ENCODE data around the gene TTLL6.

TTLL6 gene

GRCh38 chr17:48759288-48759687 lies 57.7 kb downstream of the TTLL6 start:
- DNase-seq (ENCODE audit: low read depth in 2 of 2) = no peak

- DNase-seq (ENCODE audit: low read depth in 2 of 2) = no peak
Measured at GRCh38 chr17:48757524-48757961, 59.5 kb downstream of the TTLL6 start.

DNA sequence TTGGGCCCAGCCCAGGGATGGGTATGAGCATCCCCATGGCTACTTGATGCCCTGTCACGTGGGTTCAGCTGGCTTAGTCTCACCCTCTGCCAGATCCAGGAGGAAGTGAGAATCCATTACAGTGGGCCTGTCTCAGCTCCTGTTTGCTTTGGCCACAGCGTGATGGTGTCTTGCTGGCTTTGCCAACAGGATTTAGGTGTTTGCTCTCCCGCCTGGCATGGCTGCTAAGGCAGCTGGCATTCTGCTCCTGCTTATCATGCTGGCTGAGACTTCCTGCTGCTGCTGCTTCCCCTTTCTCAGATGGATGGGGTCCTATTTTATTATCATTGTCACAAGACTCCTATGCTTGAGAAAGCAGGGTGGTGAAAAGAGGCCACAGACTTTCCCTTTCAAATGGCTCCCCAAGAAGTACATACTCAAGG lies 60.2 kb downstream of the TTLL6 start:
- no peak for DNase-seq (ENCODE audit: low read depth in 2 of 2)

DNA sequence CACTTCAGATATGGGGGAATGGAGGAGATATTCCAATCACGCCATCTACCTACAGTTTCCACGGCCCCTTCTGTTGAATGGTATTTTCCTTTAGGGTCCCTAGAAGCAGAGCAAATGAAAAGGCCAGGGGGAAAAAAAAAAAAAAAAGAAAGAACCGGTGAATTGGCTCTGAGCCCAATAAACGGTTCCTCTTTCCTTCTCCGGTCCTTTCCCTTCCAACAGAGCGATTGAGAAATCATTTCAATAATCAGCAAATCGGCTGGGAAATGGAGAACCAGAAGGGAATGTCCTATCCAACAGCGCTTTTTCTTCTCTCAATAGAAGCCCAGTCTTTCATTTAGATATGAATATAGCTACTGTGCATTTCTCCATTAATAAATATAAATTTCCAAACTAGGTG lies 61.7 kb downstream of the TTLL6 start:
- DNase-seq (ENCODE audit: low read depth in 2 of 2) = no peak

DNA sequence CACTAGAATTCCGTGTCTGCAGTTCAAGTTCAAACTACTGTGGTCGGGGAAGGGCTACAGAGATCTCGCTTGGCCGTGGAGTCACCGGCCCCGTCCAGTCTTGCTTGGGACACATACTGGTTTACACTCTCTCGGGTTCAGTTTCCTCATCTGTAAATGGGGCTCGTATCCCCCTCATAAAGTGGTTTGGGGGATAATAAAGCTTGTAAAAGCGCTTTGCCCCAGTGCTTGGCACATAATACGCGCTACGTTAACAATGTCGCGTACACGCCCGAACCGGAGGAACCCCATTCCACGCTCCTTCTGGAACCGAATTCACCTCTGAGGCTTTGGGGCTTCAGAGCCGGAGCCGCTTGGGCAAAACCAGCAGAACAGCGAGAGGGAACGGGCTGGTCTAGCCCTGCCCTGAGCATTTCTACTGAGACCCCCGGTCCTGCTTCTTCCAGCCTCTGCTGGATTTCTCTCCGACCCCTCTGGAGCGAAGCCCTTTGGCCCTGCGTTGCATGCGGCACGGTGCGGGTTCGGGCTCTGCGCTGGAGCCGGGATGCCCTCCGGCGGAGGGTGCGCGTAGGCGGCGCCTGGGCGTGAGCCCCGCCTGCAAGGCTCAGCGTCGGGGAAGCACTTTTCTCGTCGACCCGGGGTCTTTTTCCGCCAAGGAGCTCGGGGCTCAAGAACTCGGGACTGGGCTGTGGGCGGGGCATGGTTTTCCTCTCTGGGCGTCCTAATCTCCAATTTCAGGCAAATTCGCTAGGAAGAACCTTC lies 62.3 kb downstream of the TTLL6 start:
- DNase-seq (ENCODE audit: low read depth in 2 of 2) = no peak

GRCh38 chr17:48753794-48754499 lies 63.1 kb downstream of the TTLL6 start:
- no peak for DNase-seq (ENCODE audit: low read depth in 2 of 2)

DNA sequence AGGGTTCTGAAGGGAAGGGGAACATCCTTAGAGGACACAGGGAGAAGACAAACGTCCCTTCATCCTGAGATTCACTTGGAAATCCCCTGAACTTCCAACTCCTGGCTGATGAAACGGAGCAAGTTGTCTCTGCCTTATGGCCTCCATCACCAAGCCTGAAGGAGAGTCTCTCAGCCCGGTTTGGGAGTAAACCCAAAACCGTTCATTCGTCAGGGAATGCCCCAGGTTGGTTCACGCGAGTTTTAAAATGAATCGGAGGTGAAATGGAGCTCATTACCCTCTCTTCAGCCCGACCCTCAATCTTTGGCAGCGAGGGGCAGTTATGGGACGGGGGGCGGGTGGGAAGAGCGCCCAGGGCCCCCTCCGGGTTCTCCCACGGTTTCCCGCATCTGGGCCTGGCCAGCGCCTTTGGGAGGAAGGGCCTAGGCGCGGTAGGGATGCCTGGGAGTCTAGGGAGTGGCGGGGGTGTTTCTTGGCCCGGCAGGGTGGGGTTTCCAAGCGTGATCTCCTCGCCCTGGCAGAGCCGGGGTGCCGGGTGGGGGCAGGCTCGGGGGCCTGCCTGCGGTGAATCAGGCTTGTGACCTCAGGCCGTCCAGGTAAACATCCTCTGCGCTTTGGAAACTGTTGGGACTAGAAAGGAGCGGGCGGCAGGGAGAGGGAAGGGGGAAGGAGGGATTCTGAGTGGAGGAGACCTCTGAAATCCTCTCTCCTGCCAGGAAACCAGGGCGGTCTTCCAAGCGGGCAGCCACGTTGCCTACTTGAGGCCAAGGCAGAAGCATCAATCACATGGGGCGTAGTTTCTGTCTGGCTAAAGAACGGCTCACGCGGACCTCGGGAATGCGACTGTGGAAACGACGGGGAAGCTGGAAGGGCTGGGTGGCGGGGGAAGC lies 64.4 kb downstream of the TTLL6 start:
- DNase-seq (ENCODE audit: low read depth in 2 of 2) = no peak

GRCh38 chr17:48751733-48752398 lies 65.2 kb downstream of the TTLL6 start:
- no peak for DNase-seq (ENCODE audit: low read depth in 2 of 2)

DNA sequence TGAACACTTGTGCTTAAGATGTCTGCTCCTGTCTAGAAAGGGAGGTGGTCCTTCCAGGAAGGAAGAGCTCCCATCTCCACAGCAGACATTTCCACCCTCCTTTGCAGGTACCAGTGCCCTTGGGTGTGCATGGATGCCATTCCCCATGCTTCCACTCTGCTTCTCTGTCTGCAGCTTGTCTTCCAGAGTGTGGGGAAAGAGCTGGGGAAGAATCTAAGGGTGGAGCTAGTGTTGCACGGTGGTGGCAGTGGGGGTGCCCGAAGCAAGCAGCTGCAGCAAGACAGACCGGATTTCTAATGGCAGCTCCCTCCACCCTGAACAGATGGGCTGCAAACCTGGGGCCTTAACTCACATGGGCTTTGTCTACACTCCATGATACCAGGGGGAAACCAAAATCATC lies 65.9 kb downstream of the TTLL6 start:
- DNase-seq (ENCODE audit: low read depth in 2 of 2) = no peak

- DNase-seq (ENCODE audit: low read depth in 2 of 2) = no peak
Measured at GRCh38 chr17:48749621-48750553, 67.1 kb downstream of the TTLL6 start.

DNA sequence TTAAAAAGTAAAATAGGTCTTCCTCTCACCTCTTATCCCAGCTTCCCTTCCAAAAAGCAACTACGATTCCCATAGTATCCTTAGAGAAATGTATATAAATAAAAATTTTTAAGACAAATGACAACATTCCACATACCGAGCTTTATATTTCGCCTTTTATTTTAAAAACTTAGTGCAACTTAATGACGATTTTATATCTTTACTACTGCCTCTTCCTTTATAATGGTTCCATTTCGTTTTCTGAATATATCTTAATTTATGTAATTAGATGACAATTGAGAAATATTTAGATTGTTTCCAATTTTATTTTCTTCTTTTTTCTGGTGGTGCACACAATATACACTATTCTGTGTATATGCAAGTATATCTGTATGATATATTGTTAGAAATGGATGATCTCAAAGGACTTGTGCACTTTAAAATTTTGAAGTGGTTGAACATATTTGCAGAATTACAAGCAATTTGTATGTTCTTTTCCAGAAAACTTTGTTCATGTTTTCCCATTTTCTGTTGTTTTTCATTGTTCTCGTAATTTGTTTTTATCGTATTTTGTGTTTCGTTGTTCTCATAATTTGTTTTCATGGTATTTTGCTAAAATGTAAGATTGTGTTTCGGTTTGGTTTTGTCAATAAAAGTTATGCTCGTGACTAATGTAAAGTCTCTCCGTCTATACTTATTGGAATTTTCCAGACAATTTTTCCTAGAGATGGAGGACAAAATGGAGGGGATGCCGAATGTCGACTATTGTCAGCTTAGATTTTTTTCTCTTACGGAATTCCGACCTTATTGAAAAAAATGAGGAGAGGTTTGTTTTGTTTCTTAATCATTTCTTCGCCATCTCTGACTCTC lies 68.1 kb downstream of the TTLL6 start:
- no peak for DNase-seq (ENCODE audit: low read depth in 2 of 2)

- no peak for DNase-seq (ENCODE audit: low read depth in 2 of 2)
Measured at GRCh38 chr17:48747445-48748363, 69.3 kb downstream of the TTLL6 start.

DNA sequence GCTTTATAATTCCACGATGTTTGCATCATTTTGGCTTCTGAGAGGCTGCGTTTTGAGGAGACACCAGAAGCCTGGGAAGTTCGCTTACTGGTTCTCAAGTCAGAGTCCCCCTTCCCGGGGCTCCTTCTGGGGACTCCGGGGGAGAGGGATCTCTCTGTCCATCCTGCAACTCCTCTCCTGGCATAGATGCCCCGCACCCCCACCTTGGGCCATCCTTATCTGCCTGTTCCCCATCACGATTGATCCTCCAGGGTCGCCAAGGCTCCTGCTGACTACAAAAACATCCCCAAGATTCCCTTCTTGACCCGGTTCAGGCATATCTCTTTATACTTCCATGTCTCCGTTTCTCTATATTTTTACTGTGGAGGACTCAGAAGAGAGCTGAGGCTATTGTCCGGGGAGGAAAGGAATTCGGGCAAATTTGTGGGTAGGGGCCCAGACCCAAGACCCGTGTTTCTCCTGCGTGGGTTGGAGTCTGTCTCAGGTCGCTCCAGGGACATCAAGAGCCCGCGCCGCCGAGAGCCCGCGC lies 70.0 kb downstream of the TTLL6 start:
- no peak for DNase-seq (ENCODE audit: low read depth in 2 of 2)

- no peak for DNase-seq (ENCODE audit: low read depth in 2 of 2)
Measured at GRCh38 chr17:48745381-48746275, 71.4 kb downstream of the TTLL6 start.

DNA sequence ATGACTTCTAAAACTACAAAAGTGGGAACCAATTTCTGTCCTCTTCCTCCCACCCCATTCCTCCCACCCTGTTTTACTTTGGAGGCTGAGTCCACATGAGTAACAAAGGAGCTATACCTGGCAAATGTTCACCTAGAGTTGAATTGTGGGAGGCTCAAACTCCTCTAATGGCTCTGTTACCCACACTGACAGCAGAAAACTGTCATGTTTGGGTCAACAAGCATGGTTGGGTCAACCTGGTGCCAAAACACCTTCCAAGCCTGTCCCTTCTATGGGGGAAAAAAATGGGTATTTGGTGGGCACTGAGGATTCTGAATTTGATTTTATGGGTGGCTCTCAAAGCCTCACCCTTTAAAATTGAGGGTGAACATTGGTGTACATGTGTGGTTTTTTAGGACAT lies 76.5 kb downstream of the TTLL6 start:
- no peak for DNase-seq (ENCODE audit: low read depth in 2 of 2)

DNA sequence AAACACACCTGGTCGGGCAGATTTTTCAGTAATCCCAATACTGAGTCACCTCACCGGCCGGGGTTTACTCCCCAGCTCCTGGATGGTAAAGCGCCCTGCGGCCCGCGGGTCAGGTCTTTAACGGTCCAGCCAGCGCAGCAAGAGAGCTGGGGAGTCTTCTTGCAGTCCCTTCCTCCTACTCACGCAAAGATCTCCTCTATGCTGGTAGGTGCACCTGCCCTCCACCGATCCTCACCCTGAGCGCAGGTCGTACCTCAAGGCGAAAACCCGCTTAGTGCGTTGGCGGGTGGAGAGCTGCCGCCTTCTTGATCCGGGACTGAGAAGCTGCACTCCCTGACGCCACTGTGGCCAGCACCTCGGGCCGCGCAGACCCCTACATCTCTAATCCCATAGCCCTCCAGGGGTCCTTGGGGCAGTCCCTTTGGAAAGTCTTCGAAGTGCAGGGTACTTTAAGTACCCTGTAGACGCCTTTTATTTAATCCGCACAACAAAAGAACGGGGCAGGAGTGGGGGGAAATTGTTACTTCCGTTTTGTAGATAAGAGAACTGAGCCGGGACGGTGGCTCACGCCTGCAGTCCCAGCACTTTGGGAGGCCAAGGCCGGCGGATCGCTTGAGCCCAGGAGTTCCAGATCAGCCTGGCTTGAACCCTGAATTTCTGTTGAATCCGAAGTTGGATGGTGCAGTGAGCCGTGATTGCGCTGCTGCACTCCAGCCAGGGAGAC lies 78.1 kb downstream of the TTLL6 start:
- DNase-seq (ENCODE audit: low read depth in 2 of 2) = no peak

DNA sequence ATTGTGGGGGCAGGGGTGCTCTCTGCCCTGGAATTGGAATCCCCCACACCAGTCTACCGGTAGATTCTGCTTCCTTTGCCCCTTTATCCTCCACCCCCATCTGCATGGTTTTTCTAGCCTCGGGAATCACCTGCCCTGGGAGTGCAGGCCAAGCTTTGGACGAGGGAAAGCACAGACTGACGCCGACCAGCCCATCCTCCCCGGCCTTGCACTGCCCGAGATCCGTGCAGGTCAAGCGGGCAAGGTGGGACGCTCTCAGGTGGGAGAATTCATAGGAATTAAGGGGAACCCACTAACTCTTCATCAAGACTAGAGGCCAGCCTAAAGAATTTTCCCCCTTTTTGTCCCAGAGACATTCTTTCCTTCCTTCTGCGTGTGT lies 78.6 kb downstream of the TTLL6 start:
- no peak for DNase-seq (ENCODE audit: low read depth in 2 of 2)
